ENCODE data around the gene EXOC3L4. TPM values are rescaled to one million over a fixed set of nuclear protein-coding genes. Genes with fewer than 3 reads are reported as not detected.
"Not testable (repeated sequence)": the region's sequence is repeated elsewhere in the genome, so short reads cannot be mapped to it uniquely, and the experiment has no call there.

The EXOC3L4 gene
- total RNA-seq, 1 experiment from 2014 or later = 10.9 TPM

DNA sequence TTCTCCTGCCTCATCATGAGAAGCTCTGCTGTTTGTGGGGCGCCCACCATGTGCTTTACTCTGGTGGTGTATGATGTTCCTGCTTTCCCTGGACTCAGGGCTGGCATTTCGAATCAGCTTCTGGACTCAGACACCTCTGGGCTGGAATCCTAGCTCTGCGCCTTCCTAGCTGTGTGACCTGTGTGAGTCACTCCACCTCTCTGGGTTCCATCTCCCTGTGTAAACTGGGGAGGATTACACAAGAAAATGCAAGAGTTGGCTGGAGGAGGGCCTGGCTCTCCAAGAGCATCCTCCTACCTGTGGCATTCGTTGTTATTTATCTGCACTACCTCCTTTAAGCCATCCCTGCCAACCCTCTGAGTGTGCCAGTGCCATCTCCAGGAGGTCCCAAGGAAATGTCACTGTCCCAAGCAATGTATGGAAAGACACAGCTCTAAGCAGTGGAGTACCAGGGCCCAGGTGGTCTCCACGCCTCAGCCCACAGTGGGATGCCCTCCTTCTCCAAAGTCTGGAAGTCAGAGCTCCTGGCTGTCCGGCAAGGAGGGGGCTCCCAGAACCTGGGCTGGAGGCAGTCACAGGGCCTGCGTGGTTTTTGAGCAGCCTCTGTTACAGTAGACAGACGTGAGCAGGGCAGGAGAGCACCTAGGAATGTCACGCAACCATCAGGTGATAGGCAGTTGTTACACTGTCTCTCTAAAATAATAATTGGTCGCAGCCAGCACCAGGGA lies 21.5 kb downstream of the EXOC3L4 start:
- TF ChIP-seq, protein P1, sequence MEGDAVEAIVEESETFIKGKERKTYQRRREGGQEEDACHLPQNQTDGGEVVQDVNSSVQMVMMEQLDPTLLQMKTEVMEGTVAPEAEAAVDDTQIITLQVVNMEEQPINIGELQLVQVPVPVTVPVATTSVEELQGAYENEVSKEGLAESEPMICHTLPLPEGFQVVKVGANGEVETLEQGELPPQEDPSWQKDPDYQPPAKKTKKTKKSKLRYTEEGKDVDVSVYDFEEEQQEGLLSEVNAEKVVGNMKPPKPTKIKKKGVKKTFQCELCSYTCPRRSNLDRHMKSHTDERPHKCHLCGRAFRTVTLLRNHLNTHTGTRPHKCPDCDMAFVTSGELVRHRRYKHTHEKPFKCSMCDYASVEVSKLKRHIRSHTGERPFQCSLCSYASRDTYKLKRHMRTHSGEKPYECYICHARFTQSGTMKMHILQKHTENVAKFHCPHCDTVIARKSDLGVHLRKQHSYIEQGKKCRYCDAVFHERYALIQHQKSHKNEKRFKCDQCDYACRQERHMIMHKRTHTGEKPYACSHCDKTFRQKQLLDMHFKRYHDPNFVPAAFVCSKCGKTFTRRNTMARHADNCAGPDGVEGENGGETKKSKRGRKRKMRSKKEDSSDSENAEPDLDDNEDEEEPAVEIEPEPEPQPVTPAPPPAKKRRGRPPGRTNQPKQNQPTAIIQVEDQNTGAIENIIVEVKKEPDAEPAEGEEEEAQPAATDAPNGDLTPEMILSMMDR (IDR thresholded peaks at IDR 0.05; ENCODE audit: unreplicated experiment) = no peak
- H3K4me3 Mint-ChIP-seq (ENCODE audit: low read depth, unreplicated experiment) = no peak overlapping the region
- H3K27ac Mint-ChIP-seq (ENCODE audit: unreplicated experiment) = no peak overlapping the region
- no peaks in the 10 kb centered on the region for H3K27me3 Mint-ChIP-seq (ENCODE audit: unreplicated experiment)
- BruUV-seq (replicated peaks) = no TSS peak
- intact Hi-C loops (cut with micrococcal nuclease; ENCODE audit: unreplicated experiment) = no loop called here
- DNase-seq = no peak
- CTCF ChIA-PET = no interaction called here
- peaks cover 17% of the 10 kb centered on the region for H3K36me3 Mint-ChIP-seq (ENCODE audit: insufficient read depth, unreplicated experiment)
- H3K9me3 Mint-ChIP-seq (ENCODE audit: low read depth, unreplicated experiment) = no peaks in the 10 kb centered on the region
- H3K4me1 Mint-ChIP-seq (ENCODE audit: low read depth, unreplicated experiment) = peaks cover 42% of the 10 kb centered on the region

DNA sequence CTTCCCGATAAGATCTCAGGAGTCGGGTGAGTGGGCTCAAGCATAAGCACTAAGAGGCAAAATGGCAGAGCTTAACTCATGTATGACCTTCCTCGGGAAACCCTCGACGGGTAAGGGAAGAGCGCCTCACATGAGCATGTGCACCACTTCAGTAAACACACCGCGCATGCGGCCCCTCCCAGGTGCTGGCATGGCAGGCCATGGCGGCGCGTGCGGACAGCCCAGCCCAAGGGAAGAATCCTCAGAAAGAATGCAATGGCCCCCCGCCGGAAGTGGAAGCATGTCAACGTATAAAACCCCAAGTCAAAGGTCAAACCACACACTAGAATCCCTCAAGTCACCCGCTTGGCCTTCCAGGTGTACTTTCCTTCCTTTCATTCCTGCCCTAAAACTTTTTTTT lies 22.1 kb downstream of the EXOC3L4 start:
- intact Hi-C loops (cut with micrococcal nuclease; ENCODE audit: unreplicated experiment) = no loop called here
- Mint-ChIP-seq H3K4me1 (ENCODE audit: low read depth, unreplicated experiment) (peaks cover 41% of the 10 kb centered on the region), H3K4me3 (ENCODE audit: low read depth, unreplicated experiment) (no peak overlapping the region), H3K36me3 (ENCODE audit: insufficient read depth, unreplicated experiment) (peaks cover 17% of the 10 kb centered on the region), H3K9me3 (ENCODE audit: low read depth, unreplicated experiment) (no peaks in the 10 kb centered on the region), H3K27ac (ENCODE audit: unreplicated experiment) (no peak overlapping the region), H3K27me3 (ENCODE audit: unreplicated experiment) (no peaks in the 10 kb centered on the region)
- TF ChIP-seq, protein P1 (IDR thresholded peaks at IDR 0.05; ENCODE audit: unreplicated experiment) = no peak
- no TSS peak for BruUV-seq (replicated peaks)
- peak; percentile 59 for DNase-seq
- CTCF ChIA-PET = interaction anchor here (0.7 kb wide), 1 partner anchor 144 kb away, joined by 3 read pairs; no protein-coding TSS in a partner anchor

DNA sequence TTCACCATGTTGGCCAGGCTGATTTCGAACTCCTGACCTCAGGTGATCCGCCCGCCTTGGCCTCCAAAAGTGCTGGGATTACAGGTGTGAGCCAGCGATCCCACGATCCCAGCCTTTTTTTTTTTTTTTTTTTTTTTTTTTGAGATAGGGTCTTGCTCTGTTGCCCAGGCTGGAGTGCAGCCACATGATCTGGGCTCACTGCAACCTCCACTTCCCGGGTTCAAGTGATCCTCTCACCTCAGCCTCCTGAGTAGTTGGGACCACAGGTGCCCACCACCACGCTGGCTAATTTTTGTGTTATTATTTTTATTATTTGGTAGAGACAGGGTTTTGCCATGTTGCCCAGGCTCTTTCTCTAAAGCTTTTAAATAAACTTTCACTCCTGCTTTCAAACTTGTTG lies 23.0 kb downstream of the EXOC3L4 start:
- H3K27me3 Mint-ChIP-seq (ENCODE audit: unreplicated experiment); BruUV-seq (replicated peaks); DNase-seq; H3K9me3 Mint-ChIP-seq (ENCODE audit: low read depth, unreplicated experiment); intact Hi-C loops (cut with micrococcal nuclease; ENCODE audit: unreplicated experiment); H3K27ac Mint-ChIP-seq (ENCODE audit: unreplicated experiment); H3K4me3 Mint-ChIP-seq (ENCODE audit: low read depth, unreplicated experiment): not testable (repeated sequence)
- CTCF ChIA-PET = interaction anchor here (0.5 to 0.7 kb wide), 2 partner anchors 52 to 143 kb away, joined by 3 read pairs; no protein-coding TSS in a partner anchor
- Mint-ChIP-seq H3K36me3 (ENCODE audit: insufficient read depth, unreplicated experiment) (peaks cover 23% of the 10 kb centered on the region), H3K4me1 (ENCODE audit: low read depth, unreplicated experiment) (peaks cover 41% of the 10 kb centered on the region)

DNA sequence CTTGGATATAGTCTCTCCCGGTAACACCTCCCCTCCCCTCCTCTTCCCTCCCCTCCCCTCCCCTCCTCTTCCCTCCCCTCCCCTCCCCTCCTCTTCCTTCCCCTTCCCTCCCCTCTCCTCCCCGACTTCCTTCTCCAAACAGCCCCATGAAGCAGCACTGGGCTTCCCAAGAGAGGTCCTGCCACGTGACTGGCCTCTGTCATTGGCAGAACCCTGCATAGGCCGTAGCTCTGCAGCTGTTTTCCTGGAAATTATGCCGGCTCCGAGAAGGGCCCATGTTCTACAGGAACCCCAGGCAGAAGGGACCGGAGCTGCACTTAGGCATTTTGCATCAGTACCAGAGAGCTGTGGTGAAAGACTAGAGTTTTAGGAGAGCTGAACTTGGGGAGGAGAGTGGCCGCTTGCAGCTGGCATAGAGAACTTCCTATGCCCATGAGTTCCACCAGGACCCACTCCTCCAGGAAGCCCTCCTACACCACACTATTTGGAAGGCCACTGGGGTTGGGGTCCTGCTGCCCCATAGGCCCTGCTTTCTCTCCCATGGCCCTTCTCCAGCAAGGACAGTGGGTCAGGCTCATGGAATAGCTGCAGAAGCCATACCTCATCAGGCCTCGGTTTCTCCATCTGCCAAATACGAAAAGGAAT lies 23.6 kb downstream of the EXOC3L4 start:
- no peaks in the 10 kb centered on the region for H3K27me3 Mint-ChIP-seq (ENCODE audit: unreplicated experiment)
- BruUV-seq (replicated peaks) = no TSS peak
- intact Hi-C loops (cut with micrococcal nuclease; ENCODE audit: unreplicated experiment) = no loop called here
- TF ChIP-seq, protein P1 (IDR thresholded peaks at IDR 0.05; ENCODE audit: unreplicated experiment) = no peak
- DNase-seq = no peak
- H3K9me3 Mint-ChIP-seq (ENCODE audit: low read depth, unreplicated experiment) = no peaks in the 10 kb centered on the region
- H3K4me1 Mint-ChIP-seq (ENCODE audit: low read depth, unreplicated experiment) = peaks cover 35% of the 10 kb centered on the region
- no peak overlapping the region for H3K4me3 Mint-ChIP-seq (ENCODE audit: low read depth, unreplicated experiment)
- peaks cover 23% of the 10 kb centered on the region for H3K36me3 Mint-ChIP-seq (ENCODE audit: insufficient read depth, unreplicated experiment)
- H3K27ac Mint-ChIP-seq (ENCODE audit: unreplicated experiment) = no peak overlapping the region
- CTCF ChIA-PET = interaction anchor here (0.5 kb wide), 1 partner anchor 53 kb away, joined by 3 read pairs; no protein-coding TSS in a partner anchor
